ENCODE data around the gene GAPVD1.
"Not testable (repeated sequence)": the region's sequence is repeated elsewhere in the genome, so short reads cannot be mapped to it uniquely, and the experiment has no call there.

Gene GAPVD1

GRCh38 chr9:125258832-125259534 is 2.6 kb upstream of the GAPVD1 start:
- H3K9ac ChIP-seq (ENCODE audit: low read length): no peak overlapping the region
- H3K27me3 ChIP-seq (ENCODE audit: control insufficient read depth, insufficient read depth, low read length): peaks cover 4% of the 10 kb centered on the region

GRCh38 chr9:125260561-125260960 is 1.1 kb upstream of the GAPVD1 start:
- H3K27me3 ChIP-seq (ENCODE audit: control insufficient read depth, insufficient read depth, low read length): peaks cover 4% of the 10 kb centered on the region
- H3K9ac ChIP-seq (ENCODE audit: low read length): no peak overlapping the region
- peaks cover 4% of the 10 kb centered on the region for H3K4me1 ChIP-seq (ENCODE audit: control insufficient read depth, insufficient read depth, low read length)
- H3K4me3 ChIP-seq (ENCODE audit: low read length): no peak overlapping the region
- no peaks in the 10 kb centered on the region for H3K36me3 ChIP-seq (ENCODE audit: control insufficient read depth, insufficient read depth, low read length)
- H3K9me3 ChIP-seq (ENCODE audit: control insufficient read depth, low read length): no peaks in the 10 kb centered on the region

More at GRCh38 chr9:125258832-125259534, 2.6 kb upstream of the GAPVD1 start:
- no peaks in the 10 kb centered on the region for H3K9me3 ChIP-seq (ENCODE audit: control insufficient read depth, low read length)
- no peak overlapping the region for H3K4me3 ChIP-seq (ENCODE audit: low read length)
- no peaks in the 10 kb centered on the region for H3K36me3 ChIP-seq (ENCODE audit: control insufficient read depth, insufficient read depth, low read length)
- peaks cover 4% of the 10 kb centered on the region for H3K4me1 ChIP-seq (ENCODE audit: control insufficient read depth, insufficient read depth, low read length)

GRCh38 chr9:125262294-125262991 is 817 bp downstream of the GAPVD1 start:
- peak overlapping the region; percentile 94 for H3K4me3 ChIP-seq (ENCODE audit: low read length)
- H3K4me1 ChIP-seq (ENCODE audit: control insufficient read depth, insufficient read depth, low read length): peaks cover 4% of the 10 kb centered on the region
- H3K36me3 ChIP-seq (ENCODE audit: control insufficient read depth, insufficient read depth, low read length): no peaks in the 10 kb centered on the region
- H3K9me3 ChIP-seq (ENCODE audit: control insufficient read depth, low read length): no peaks in the 10 kb centered on the region
- no peaks in the 10 kb centered on the region for H3K27me3 ChIP-seq (ENCODE audit: control insufficient read depth, insufficient read depth, low read length)
- peak overlapping the region; percentile 96 for H3K9ac ChIP-seq (ENCODE audit: low read length)

- not testable (repeated sequence) for H3K36me3 ChIP-seq (ENCODE audit: control insufficient read depth, insufficient read depth, low read length); H3K4me3 ChIP-seq (ENCODE audit: low read length); H3K9me3 ChIP-seq (ENCODE audit: control insufficient read depth, low read length); H3K27me3 ChIP-seq (ENCODE audit: control insufficient read depth, insufficient read depth, low read length); H3K9ac ChIP-seq (ENCODE audit: low read length); H3K4me1 ChIP-seq (ENCODE audit: control insufficient read depth, insufficient read depth, low read length)
Measured at GRCh38 chr9:125264068-125264467, 2.4 kb downstream of the GAPVD1 start.

- Histone ChIP-seq H3K27me3 (ENCODE audit: control insufficient read depth, insufficient read depth, low read length) (no peaks in the 10 kb centered on the region), H3K36me3 (ENCODE audit: control insufficient read depth, insufficient read depth, low read length) (no peaks in the 10 kb centered on the region), H3K4me1 (ENCODE audit: control insufficient read depth, insufficient read depth, low read length) (no peaks in the 10 kb centered on the region), H3K9ac (ENCODE audit: low read length) (no peak overlapping the region), H3K9me3 (ENCODE audit: control insufficient read depth, low read length) (no peaks in the 10 kb centered on the region), H3K4me3 (ENCODE audit: low read length) (no peak overlapping the region)
Measured at GRCh38 chr9:125268394-125269013, 6.9 kb downstream of the GAPVD1 start.

- Histone ChIP-seq H3K36me3 (ENCODE audit: control insufficient read depth, insufficient read depth, low read length) (no peaks in the 10 kb centered on the region), H3K4me1 (ENCODE audit: control insufficient read depth, insufficient read depth, low read length) (no peaks in the 10 kb centered on the region), H3K9me3 (ENCODE audit: control insufficient read depth, low read length) (no peaks in the 10 kb centered on the region)
Measured at GRCh38 chr9:125269014-125269397, 7.4 kb downstream of the GAPVD1 start.

GRCh38 chr9:125271081-125271480 is 9.5 kb downstream of the GAPVD1 start:
- Histone ChIP-seq H3K9ac (ENCODE audit: low read length) (no peak overlapping the region), H3K4me3 (ENCODE audit: low read length) (no peak overlapping the region), H3K36me3 (ENCODE audit: control insufficient read depth, insufficient read depth, low read length) (no peaks in the 10 kb centered on the region), H3K4me1 (ENCODE audit: control insufficient read depth, insufficient read depth, low read length) (no peaks in the 10 kb centered on the region), H3K27me3 (ENCODE audit: control insufficient read depth, insufficient read depth, low read length) (no peaks in the 10 kb centered on the region), H3K9me3 (ENCODE audit: control insufficient read depth, low read length) (no peaks in the 10 kb centered on the region)

More at GRCh38 chr9:125269014-125269397, 7.4 kb downstream of the GAPVD1 start:
- Histone ChIP-seq H3K4me3 (ENCODE audit: low read length) (no peak overlapping the region), H3K27me3 (ENCODE audit: control insufficient read depth, insufficient read depth, low read length) (no peaks in the 10 kb centered on the region), H3K9ac (ENCODE audit: low read length) (no peak overlapping the region)

GRCh38 chr9:125272697-125273096 is 11.1 kb downstream of the GAPVD1 start:
- H3K9me3 ChIP-seq (ENCODE audit: control insufficient read depth, low read length): no peaks in the 10 kb centered on the region
- no peak overlapping the region for H3K9ac ChIP-seq (ENCODE audit: low read length)
- no peaks in the 10 kb centered on the region for H3K4me1 ChIP-seq (ENCODE audit: control insufficient read depth, insufficient read depth, low read length)
- no peaks in the 10 kb centered on the region for H3K36me3 ChIP-seq (ENCODE audit: control insufficient read depth, insufficient read depth, low read length)
- H3K4me3 ChIP-seq (ENCODE audit: low read length): no peak overlapping the region
- H3K27me3 ChIP-seq (ENCODE audit: control insufficient read depth, insufficient read depth, low read length): no peaks in the 10 kb centered on the region

- H3K36me3 ChIP-seq (ENCODE audit: control insufficient read depth, insufficient read depth, low read length): no peaks in the 10 kb centered on the region
- H3K9me3 ChIP-seq (ENCODE audit: control insufficient read depth, low read length): no peaks in the 10 kb centered on the region
Measured at GRCh38 chr9:125276771-125277170, 15.1 kb downstream of the GAPVD1 start.

GRCh38 chr9:125277411-125277810 is 15.8 kb downstream of the GAPVD1 start:
- Histone ChIP-seq H3K4me1 (ENCODE audit: control insufficient read depth, insufficient read depth, low read length) (no peaks in the 10 kb centered on the region), H3K4me3 (ENCODE audit: low read length) (no peak overlapping the region), H3K9ac (ENCODE audit: low read length) (no peak overlapping the region), H3K36me3 (ENCODE audit: control insufficient read depth, insufficient read depth, low read length) (no peaks in the 10 kb centered on the region), H3K9me3 (ENCODE audit: control insufficient read depth, low read length) (no peaks in the 10 kb centered on the region), H3K27me3 (ENCODE audit: control insufficient read depth, insufficient read depth, low read length) (no peaks in the 10 kb centered on the region)

More at GRCh38 chr9:125276771-125277170, 15.1 kb downstream of the GAPVD1 start:
- Histone ChIP-seq H3K9ac (ENCODE audit: low read length) (no peak overlapping the region), H3K4me1 (ENCODE audit: control insufficient read depth, insufficient read depth, low read length) (no peaks in the 10 kb centered on the region), H3K4me3 (ENCODE audit: low read length) (no peak overlapping the region), H3K27me3 (ENCODE audit: control insufficient read depth, insufficient read depth, low read length) (no peaks in the 10 kb centered on the region)

- Histone ChIP-seq H3K9me3 (ENCODE audit: control insufficient read depth, low read length) (no peaks in the 10 kb centered on the region), H3K27me3 (ENCODE audit: control insufficient read depth, insufficient read depth, low read length) (no peaks in the 10 kb centered on the region), H3K4me3 (ENCODE audit: low read length) (no peak overlapping the region), H3K9ac (ENCODE audit: low read length) (no peak overlapping the region), H3K36me3 (ENCODE audit: control insufficient read depth, insufficient read depth, low read length) (no peaks in the 10 kb centered on the region), H3K4me1 (ENCODE audit: control insufficient read depth, insufficient read depth, low read length) (peaks cover 13% of the 10 kb centered on the region)
Measured at GRCh38 chr9:125280945-125281344, 19.3 kb downstream of the GAPVD1 start.

GRCh38 chr9:125284855-125285254 is 23.2 kb downstream of the GAPVD1 start:
- Histone ChIP-seq H3K27me3 (ENCODE audit: control insufficient read depth, insufficient read depth, low read length) (no peaks in the 10 kb centered on the region), H3K9me3 (ENCODE audit: control insufficient read depth, low read length) (no peaks in the 10 kb centered on the region), H3K4me3 (ENCODE audit: low read length) (no peak overlapping the region), H3K4me1 (ENCODE audit: control insufficient read depth, insufficient read depth, low read length) (peaks cover 15% of the 10 kb centered on the region), H3K36me3 (ENCODE audit: control insufficient read depth, insufficient read depth, low read length) (no peaks in the 10 kb centered on the region), H3K9ac (ENCODE audit: low read length) (no peak overlapping the region)

All from mucosa of stomach (tissue), 1 donor.